Raji (cell line): ENCODE results near the gene GYS1.

ENCODE experiments used
- POLR2A ChIP-seq: IDR thresholded peaks from 2 replicates; pipeline ENCODE4 v1.6.1; 2011; ENCODE audit warnings: low read depth, low read length, control low read depth; ENCODE audit not compliant: insufficient read depth

The GYS1 gene

DNA sequence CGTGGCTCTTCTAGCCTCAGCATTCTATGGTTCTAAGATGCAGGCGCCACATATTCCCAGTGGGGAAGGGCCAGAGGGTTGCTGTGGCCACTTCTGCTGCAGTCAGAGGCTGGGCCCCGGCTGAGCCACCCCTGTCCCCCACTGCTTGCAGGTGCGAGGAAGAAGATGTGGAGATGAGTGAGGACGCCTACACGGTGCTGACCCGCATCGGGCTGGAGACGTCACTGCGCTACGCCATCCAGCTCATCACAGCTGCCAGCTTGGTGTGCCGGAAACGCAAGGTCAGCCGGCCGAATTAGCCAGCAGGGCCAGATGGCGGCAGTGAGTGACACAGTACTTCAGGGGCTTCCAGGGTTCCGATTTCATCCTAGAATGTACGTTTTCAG is 21.8 kb upstream of the GYS1 start:
- no peak for TF ChIP-seq POLR2A

DNA sequence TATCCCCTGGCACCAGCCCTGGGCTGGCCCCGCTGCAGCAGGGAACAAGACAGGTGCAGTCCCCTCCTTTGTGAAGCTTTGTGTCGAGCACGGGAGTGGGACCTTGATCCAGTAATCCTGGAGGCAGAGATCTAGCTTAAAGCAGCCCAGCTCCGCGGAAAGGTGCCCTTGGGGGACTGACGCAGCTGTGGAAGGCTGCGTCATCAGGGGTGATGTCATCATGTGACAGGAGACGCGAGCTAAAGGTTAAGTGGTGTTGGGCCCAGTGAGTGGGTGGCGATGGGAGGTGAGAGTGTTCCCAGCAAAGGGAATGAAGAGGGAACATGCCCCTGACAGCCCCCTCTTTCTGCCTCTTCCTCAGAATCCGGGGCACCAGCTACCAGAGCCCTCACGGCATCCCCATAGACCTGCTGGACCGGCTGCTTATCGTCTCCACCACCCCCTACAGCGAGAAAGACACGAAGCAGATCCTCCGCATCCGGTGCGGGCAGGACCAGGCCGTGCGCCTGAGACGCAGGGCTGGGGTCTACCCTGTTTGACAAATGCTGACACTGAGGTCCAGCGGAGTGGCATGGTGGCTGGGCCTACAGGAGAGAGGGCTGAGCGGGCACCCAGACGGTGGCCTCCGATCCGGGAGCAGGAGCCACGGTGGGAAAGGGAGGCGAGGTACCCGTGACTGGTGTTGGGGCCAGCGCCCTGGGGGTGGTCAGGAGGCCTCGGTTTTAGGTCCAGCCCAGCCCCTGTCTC is 21.2 kb upstream of the GYS1 start:
- no peak for TF ChIP-seq POLR2A

- TF ChIP-seq POLR2A = no peak
These were observed 18.1 kb upstream of the GYS1 start for GRCh38 chr19:49011194-49011593.

- no peak for TF ChIP-seq POLR2A
These were observed 17.3 kb upstream of the GYS1 start for GRCh38 chr19:49010453-49010852.

DNA sequence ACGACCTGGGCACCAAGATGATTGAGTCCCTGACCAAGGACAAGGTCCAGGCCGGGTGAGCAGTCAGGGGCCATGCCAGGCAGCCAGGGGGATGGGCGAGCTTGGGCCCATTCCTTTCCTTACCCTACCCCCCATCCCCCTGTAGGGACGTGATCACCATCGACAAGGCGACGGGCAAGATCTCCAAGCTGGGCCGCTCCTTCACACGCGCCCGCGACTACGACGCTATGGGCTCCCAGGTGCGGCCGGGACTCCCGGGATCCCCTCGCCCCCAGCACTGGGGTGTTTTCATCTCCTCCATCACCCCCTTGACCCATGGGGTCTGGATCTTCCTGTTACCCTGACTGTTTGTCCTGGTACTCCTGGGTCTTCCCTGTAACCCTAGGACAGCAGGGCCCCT is 16.7 kb upstream of the GYS1 start:
- no peak for TF ChIP-seq POLR2A

DNA sequence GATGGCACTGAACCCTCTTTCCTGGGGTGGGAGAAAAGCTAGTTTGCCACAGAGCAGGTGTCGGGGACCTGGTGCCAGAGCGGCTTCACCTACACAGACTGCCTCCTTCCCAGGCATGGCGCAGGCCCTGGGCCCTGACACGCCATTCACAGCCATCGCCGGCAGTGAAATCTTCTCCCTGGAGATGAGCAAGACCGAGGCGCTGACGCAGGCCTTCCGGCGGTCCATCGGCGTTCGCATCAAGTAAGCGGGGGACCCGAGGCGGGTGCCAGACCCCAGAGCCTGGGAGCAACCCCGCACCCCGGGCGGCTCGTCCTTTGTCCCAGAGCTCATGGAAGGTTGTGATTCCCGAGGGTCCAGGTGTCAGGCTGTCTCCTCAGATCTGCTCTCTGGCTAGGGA is 13.8 kb upstream of the GYS1 start:
- TF ChIP-seq POLR2A = no peak

- no peak for TF ChIP-seq POLR2A
These were observed 12.0 kb upstream of the GYS1 start for GRCh38 chr19:49004964-49005614.

DNA sequence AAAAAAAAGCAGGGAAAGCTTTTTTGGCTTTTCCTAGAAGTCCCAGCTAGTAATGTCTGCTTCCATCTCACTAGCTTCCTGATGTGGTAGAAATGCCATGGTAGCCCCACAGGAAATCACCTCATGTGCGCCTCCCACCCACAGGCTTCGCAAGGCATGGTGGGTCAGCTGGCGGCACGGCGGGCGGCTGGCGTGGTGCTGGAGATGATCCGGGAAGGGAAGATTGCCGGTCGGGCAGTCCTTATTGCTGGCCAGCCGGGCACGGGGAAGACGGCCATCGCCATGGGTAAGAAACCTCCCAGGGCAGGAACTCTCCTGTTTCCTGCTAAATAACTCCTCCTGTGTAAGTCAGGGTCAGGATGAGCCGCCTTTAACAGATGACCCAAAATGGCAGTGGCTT is 11.0 kb upstream of the GYS1 start:
- no peak for TF ChIP-seq POLR2A

DNA sequence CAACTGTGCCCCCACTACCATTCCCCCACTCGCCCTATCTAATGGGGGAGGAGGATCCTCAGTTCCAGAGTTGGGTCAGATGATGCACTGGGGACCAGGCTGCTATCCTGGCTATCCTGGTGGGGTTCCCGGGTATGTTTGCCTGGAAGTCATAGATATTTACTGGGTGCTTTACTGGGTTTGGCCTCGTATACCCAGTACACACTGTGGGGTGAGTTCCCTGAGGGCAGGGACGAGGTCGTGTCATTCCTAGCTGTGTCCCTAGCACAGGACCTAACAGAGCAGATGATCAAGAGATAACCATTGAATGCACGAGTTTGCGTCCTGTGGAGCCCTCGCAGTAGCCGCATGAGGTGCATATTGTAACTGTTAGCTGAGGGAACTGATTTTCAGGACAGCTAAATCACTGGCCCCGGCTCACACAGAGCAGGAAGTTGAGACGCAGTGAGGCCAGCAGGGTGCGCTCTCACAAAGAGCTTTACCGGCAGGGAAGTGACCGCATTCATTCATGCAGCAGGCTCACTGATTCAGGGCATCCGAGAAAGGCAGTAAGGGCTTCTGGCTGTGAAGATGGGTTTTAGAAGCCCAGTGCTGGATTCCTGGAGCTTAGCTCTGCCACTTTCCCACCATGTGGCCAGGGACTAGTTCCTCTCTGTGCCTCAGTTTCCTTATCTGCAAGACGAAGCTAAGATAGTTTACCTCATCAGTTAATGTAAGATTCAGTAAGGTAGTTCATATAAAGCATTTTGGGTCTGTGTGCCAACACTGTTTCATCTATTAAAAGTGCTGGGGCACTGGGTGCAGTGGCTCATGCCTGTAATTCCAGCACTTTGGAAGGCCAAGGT is 6.6 kb upstream of the GYS1 start:
- TF ChIP-seq POLR2A = no peak

- no peak for TF ChIP-seq POLR2A
These were observed 4.9 kb upstream of the GYS1 start for GRCh38 chr19:48997972-48998371.

GRCh38 chr19:48994035-48994386 is 902 bp upstream of the GYS1 start:
- TF ChIP-seq POLR2A = no peak

DNA sequence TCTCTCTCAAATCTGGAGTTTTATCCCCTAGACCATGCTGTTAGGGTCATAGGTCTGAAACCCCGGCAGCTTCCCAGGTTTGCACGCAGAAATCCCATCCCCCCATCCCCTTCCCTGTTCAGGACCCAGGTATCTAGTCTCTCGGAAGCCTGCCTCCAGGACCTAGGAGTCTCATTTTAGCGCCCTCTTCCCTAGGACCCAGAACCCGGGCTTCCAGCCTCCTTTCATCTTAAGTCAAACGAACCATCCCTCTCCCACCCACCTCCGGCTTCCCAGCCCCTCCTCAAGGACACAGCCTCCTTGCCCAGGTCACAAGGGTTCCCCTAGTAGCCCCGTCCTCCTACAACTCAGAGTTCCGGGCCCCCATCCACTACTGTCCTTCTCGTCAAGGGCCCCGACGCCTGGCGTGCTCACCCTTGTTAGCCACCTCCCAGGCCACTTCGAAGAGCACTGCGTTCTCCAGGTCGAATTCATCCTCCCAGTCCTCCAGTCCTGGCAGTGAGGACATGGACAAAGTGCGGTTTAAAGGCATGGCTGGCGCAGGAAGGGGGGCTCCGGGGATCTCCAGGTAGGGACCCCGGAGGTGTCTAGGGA is 431 bp downstream of the GYS1 start:
- no peak for TF ChIP-seq POLR2A

- TF ChIP-seq POLR2A = no peak
These were observed 1.1 kb downstream of the GYS1 start for GRCh38 chr19:48991873-48992580.

DNA sequence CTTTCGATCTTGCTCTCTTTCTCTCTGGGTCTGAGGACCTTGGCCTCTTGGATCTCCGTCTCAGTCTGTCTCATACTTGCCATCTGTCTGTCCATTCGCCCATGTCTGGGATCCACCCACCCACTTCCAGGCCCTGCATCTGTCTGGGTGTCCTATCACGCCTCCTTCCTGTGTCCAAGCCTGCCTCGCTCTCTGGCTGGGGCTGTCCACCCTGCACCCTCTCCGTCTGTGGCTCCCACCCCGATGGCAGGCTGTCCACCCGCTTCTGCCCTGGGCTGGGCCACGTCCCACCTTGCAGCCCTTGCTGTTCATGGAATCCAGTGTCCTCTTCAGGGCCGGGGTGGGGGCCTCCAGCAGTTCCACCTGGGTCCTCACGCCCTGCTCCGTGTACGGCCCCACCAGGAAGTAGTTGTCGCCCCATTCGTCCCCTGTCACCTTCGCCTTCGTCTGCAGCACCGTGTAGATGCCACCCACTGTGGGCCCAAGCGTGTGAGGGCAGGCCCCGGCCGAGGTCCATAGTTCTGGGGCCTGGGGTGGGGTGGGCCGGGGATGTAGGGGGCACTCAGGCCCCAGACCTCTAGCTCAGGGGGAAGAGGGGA is 2.0 kb downstream of the GYS1 start:
- no peak for TF ChIP-seq POLR2A

- TF ChIP-seq POLR2A = no peak
These were observed 2.7 kb downstream of the GYS1 start for GRCh38 chr19:48990400-48990799.
